Ectodermal cell (in vitro differentiated cells): Measurements from ENCODE around the gene ESRP2.

ENCODE experiments used
- H3K27ac ChIP-seq: 2 replicates; pipeline ENCODE4 v1.7.0; 2013; ENCODE audit warnings: mild to moderate bottlenecking, low read depth, low read length; ENCODE audit not compliant: insufficient read depth, poor library complexity, severe bottlenecking
- H3K27me3 ChIP-seq: 2 replicates; pipeline ENCODE4 v1.7.0; 2013; ENCODE audit warnings: mild to moderate bottlenecking, low read length; ENCODE audit not compliant: insufficient read depth, control insufficient read depth, poor library complexity, severe bottlenecking
- H3K36me3 ChIP-seq: one replicate; pipeline ENCODE4 v1.7.0; 2013; ENCODE audit warnings: low read length; ENCODE audit not compliant: control insufficient read depth, insufficient read depth
- H3K4me1 ChIP-seq: one replicate; pipeline ENCODE4 v1.7.0; 2013; ENCODE audit warnings: low read length; ENCODE audit not compliant: control insufficient read depth, insufficient read depth
- H3K4me3 ChIP-seq: 2 replicates; pipeline ENCODE4 v1.7.0; 2013; ENCODE audit warnings: low read depth, low read length, control low read depth; ENCODE audit not compliant: insufficient read depth
- H3K9me3 ChIP-seq: 2 replicates; pipeline ENCODE4 v1.7.0; 2013; ENCODE audit warnings: mild to moderate bottlenecking, low read length, moderate library complexity; ENCODE audit not compliant: control insufficient read depth
- WGBS, 2 experiments: methylation state at CpG; one replicate each; pipeline ENCODE4 v1.1.7; 2013; ENCODE audit warnings: missing lambda C conversion rate in 2 of 2; 5-methylcytosine and 5-hydroxymethylcytosine counted together

ESRP2 gene

DNA sequence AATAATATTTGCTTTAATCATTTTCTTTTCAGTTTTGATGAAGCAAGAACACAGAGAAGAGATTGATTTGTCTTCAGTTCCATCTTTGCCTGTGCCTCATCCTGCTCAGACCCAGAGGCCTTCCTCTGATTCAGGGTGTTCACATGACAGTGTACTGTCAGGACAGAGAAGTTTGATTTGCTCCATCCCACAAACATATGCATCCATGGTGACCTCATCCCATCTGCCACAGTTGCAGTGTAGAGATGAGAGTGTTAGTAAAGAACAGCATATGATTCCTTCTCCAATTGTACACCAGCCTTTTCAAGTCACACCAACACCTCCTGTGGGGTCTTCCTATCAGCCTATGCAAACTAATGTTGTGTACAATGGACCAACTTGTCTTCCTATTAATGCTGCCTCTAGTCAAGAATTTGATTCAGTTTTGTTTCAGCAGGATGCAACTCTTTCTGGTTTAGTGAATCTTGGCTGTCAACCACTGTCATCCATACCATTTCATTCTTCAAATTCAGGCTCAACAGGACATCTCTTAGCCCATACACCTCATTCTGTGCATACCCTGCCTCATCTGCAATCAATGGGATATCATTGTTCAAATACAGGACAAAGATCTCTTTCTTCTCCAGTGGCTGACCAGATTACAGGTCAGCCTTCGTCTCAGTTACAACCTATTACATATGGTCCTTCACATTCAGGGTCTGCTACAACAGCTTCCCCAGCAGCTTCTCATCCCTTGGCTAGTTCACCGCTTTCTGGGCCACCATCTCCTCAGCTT is 45.0 kb downstream of the ESRP2 start:
- H3K4me3 ChIP-seq, result no peak overlapping the region
- WGBS, 2 experiments, result 96% methylated on average over 2 of the region's 2 CpGs
- no peaks in the 10 kb centered on the region for H3K4me1 ChIP-seq
- H3K9me3 ChIP-seq, result no peaks in the 10 kb centered on the region
- H3K27me3 ChIP-seq, result no peaks in the 10 kb centered on the region
- no peak overlapping the region for H3K27ac ChIP-seq
- peaks cover 18% of the 10 kb centered on the region for H3K36me3 ChIP-seq

DNA sequence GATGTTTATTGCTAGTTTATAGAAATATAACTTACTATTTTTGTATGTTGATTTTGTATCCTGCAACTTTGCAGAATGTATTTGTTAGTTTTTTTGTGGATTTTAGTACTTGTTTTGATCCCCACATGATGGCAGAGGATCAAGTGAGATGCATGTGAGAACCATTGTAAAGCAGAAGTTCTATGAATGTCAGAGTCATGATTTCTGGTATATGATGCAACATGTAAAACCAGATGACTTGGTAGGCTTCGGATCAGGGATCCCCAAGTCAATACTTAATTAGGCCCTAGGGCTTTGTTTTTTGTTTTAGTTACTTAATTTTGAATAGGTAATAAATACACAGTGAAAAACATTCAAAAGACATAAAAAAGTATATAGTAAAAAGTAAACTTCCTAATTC is 45.8 kb downstream of the ESRP2 start:
- Histone ChIP-seq H3K4me1 (no peaks in the 10 kb centered on the region), H3K27me3 (no peaks in the 10 kb centered on the region), H3K36me3 (peaks cover 18% of the 10 kb centered on the region), H3K9me3 (no peaks in the 10 kb centered on the region), H3K27ac (no peak overlapping the region), H3K4me3 (no peak overlapping the region)
- 100% methylated on average over 1 of the region's 1 CpG for whole genome bisulfite sequencing, 2 experiments

DNA sequence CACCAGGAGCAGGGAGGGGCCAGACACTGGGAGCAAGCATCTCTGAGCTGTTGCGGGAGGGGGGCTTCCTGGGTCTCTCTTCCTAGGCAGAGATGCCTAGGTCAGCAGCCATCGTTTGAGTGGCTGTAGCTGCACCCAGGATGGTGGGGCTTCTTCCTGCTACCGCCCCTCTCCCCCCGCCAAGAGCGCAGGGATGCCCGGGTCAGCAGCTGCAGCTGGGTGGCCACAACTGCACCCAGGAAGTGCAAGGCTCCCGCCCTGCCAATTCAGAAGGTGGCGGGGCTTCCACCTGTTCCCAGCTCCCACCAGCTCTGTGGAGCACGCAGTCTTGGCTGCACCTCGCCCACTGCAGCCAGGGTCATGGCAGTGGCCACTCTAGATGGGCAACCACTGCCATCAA is 47.8 kb downstream of the ESRP2 start:
- Histone ChIP-seq H3K4me3 (no peak overlapping the region), H3K4me1 (no peaks in the 10 kb centered on the region), H3K36me3 (peaks cover 27% of the 10 kb centered on the region), H3K27ac (no peak overlapping the region), H3K9me3 (no peaks in the 10 kb centered on the region), H3K27me3 (no peaks in the 10 kb centered on the region)
- 97% methylated on average over 10 of the region's 10 CpGs for WGBS, 2 experiments

DNA sequence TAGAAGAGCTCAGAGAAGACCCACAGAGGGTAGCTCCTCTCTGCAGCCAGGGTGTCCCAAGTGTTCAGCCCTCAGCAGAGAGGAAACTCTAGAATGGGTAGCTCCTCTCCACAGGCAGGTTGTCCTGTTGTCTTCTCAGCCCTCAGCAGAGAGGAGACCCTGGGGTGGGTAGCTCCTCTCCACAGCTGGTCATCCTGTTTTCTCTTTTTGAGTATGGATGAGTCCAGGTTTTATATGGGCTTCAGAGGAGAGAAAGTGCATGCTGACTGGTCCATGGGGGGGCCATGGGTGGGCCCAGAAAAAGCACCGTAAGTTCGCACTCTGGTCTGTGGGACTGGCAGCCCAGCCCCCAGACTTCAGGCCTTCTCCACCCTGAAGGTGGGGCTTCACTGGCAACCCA is 48.4 kb downstream of the ESRP2 start:
- peaks cover 31% of the 10 kb centered on the region for H3K36me3 ChIP-seq
- no peaks in the 10 kb centered on the region for H3K4me1 ChIP-seq
- 96 to 97% methylated on average over 2 of the region's 2 CpGs for WGBS, 2 experiments
- H3K9me3 ChIP-seq, result no peaks in the 10 kb centered on the region
- H3K27me3 ChIP-seq, result no peaks in the 10 kb centered on the region
- no peak overlapping the region for H3K27ac ChIP-seq
- H3K4me3 ChIP-seq, result no peak overlapping the region

DNA sequence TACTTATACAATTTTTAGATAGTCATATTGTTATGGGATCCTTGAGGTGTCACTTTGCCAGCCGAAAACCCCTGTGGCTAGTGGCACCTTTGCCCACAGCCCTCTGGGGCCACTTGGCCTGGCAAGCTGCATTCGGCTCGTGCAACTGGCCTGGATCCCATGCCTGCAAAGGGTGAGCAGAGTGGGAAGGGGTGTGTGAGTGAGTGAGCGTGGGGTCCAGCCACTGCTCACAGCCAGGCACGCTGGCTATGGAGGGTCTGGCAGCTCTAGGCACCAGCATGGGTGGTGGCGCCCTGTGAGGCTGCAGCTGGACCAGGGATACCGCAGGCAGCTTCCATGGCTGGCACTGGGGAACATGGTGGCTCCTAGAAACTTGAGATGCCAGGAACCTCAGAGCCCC is 49.0 kb downstream of the ESRP2 start:
- no peak overlapping the region for H3K4me3 ChIP-seq
- H3K36me3 ChIP-seq, result peaks cover 31% of the 10 kb centered on the region
- WGBS, 2 experiments, result 95% methylated on average over 7 of the region's 7 CpGs
- H3K4me1 ChIP-seq, result no peaks in the 10 kb centered on the region
- H3K27me3 ChIP-seq, result no peaks in the 10 kb centered on the region
- H3K9me3 ChIP-seq, result no peaks in the 10 kb centered on the region
- H3K27ac ChIP-seq, result no peak overlapping the region

DNA sequence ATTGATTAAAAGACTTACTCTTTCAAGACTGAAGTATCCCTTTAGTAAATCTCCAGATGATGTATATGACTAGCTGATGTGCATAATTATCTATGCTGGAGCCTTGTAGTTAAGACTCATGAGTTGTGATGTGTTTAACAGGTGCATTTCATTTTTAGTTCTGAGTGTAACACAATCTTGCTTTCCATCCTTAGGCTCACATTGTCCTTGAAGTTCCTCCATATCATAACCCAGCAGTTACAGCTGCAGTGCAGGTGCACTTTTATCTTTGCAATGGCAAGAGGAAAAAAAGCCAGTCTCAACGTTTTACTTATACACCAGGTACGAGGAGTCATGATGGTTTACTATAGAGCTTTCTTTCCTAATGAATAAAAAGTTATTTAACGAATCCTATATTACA is 52.9 kb downstream of the ESRP2 start:
- WGBS, 2 experiments, result 96 to 100% methylated on average over 1 to 2 of the region's 3 CpGs
- H3K36me3 ChIP-seq, result peaks cover 20% of the 10 kb centered on the region
- no peaks in the 10 kb centered on the region for H3K4me1 ChIP-seq

DNA sequence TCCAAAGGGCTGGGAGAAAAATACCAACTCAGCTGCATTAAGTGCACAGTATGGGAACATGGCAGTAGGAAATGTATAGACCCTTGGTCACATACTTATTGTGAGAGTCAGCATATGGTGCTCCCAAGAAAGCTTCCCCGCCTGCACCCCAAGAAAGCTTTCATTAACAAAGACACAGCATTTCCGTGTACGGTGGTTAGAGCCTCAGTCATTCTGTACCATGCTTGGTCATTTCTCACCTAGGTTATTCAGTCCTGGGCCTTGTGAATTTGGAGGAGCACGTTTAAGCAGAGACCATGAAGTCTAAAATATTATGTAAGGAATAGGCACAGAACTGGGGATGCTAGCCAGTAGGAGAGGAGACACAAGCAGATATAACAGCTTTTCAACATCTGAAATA is 56.1 kb downstream of the ESRP2 start:
- 95% methylated on average over 4 of the region's 4 CpGs for WGBS, 2 experiments
- Histone ChIP-seq H3K9me3 (no peaks in the 10 kb centered on the region), H3K4me3 (no peak overlapping the region), H3K36me3 (peaks cover 13% of the 10 kb centered on the region), H3K27me3 (no peaks in the 10 kb centered on the region), H3K4me1 (no peaks in the 10 kb centered on the region), H3K27ac (no peak overlapping the region)

More for the DNA sequence above, 52.9 kb downstream of the ESRP2 start:
- Histone ChIP-seq H3K27ac (no peak overlapping the region), H3K9me3 (no peaks in the 10 kb centered on the region), H3K27me3 (no peaks in the 10 kb centered on the region), H3K4me3 (no peak overlapping the region)

DNA sequence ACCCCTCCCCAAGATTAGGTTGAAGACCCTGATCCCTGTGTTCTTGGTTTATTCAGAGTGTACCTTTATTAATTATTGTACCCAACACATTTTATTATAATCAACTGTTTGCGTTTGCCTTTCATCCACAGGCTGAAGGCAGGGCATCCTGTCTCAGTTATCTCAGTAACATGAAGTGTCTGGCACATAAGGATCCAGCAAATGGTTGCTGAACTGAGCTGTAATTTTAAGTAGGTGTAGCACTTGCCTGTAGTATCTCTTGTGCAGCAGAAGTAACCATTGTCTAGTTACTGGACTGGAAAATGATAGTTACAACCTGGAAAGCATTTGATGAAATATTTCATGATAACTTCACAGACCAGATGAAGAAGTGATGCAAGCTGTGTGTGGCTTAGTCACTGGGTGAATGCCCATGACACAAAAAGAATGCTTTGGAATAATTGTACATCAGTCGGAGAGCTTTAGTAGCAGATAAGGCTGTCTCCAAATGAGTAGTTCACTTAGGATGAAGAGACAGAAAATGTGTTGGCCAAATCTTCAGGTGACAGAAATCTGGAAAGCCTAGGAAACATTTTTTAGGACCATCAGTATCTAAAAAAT is 56.6 kb downstream of the ESRP2 start:
- H3K27ac ChIP-seq, result no peak overlapping the region
- H3K27me3 ChIP-seq, result no peaks in the 10 kb centered on the region
- H3K9me3 ChIP-seq, result no peaks in the 10 kb centered on the region
- no peak overlapping the region for H3K4me3 ChIP-seq
- H3K4me1 ChIP-seq, result no peaks in the 10 kb centered on the region
- 97 to 99% methylated on average over 2 of the region's 2 CpGs for WGBS, 2 experiments
- H3K36me3 ChIP-seq, result peaks cover 13% of the 10 kb centered on the region
